Liver (tissue), 9 donors: ENCODE measurements around the gene DVL1. TPM values are rescaled to one million over a fixed set of nuclear protein-coding genes. Genes with fewer than 3 reads are reported as not detected.

Experiments
- DNase-seq: peaks from one replicate; pipeline ENCODE4 v3.0.0-alpha.2; 2017; ENCODE audit warnings: low spot score
- H3K27ac ChIP-seq, 2 donors: one replicate each; pipeline ENCODE4 v1.7.0; 2013; ENCODE audit warnings: inconsistent platforms in 2 of 2, low read length in 2 of 2, control low read depth in 1 of 2, low read depth in 1 of 2, mild to moderate bottlenecking in 1 of 2
- H3K27me3 ChIP-seq, 4 donors: one replicate each; pipeline versions ENCODE4 v1.6.1 to v1.7.0; 2013; ENCODE audit warnings: low read length in 3 of 4, inconsistent platforms in 1 of 4, mild to moderate bottlenecking in 1 of 4, moderate library complexity in 1 of 4; ENCODE audit not compliant: control insufficient read depth in 4 of 4, insufficient read depth in 4 of 4
- H3K36me3 ChIP-seq, 4 donors: one replicate each; pipeline versions ENCODE4 v1.6.1 to v1.7.0; 2013; ENCODE audit warnings: low read length in 3 of 4, mild to moderate bottlenecking in 3 of 4, low read depth in 1 of 4, moderate library complexity in 1 of 4; ENCODE audit not compliant: control insufficient read depth in 4 of 4, insufficient read depth in 3 of 4
- H3K4me1 ChIP-seq, 4 donors: one replicate each; pipeline versions ENCODE4 v1.6.1 to v1.7.0; 2013; ENCODE audit warnings: low read length in 3 of 4, mild to moderate bottlenecking in 3 of 4, moderate library complexity in 1 of 4; ENCODE audit not compliant: control insufficient read depth in 4 of 4, insufficient read depth in 4 of 4
- H3K4me3 ChIP-seq, 3 donors: one replicate each; pipeline versions ENCODE4 v1.6.1 to v1.7.0; 2013; ENCODE audit warnings: low read length in 3 of 3, control low read depth in 1 of 3, low read depth in 1 of 3, mild to moderate bottlenecking in 1 of 3
- H3K9ac ChIP-seq, 2 donors: one replicate each; pipeline ENCODE4 v1.7.0; 2013; ENCODE audit warnings: low read length in 2 of 2, mild to moderate bottlenecking in 2 of 2, moderate library complexity in 2 of 2, control low read depth in 1 of 2, low read depth in 1 of 2
- H3K9me3 ChIP-seq, 4 donors: one replicate each; pipeline versions ENCODE4 v1.6.1 to v1.7.0; 2013; ENCODE audit warnings: low read length in 3 of 4; ENCODE audit not compliant: control insufficient read depth in 4 of 4
- EGR1 ChIP-seq, 2 donors: IDR thresholded peaks; 2 replicates each; pipeline ENCODE4 v1.6.1; 2016 to 2018; ENCODE audit warnings: antibody characterized with exemption in 2 of 2, low read depth in 2 of 2
- FOXA2 ChIP-seq: IDR thresholded peaks from 2 replicates; pipeline ENCODE4 v1.6.1; 2016; ENCODE audit warnings: antibody characterized with exemption
- GABPA ChIP-seq, 2 donors: IDR thresholded peaks in 1 of 2; conservative IDR thresholded peaks in 1 of 2; 2 replicates each; pipeline ENCODE4 v1.6.1; 2016; ENCODE audit warnings: antibody characterized with exemption in 2 of 2, mild to moderate bottlenecking in 1 of 2, moderate library complexity in 1 of 2
- HNF4G ChIP-seq: IDR thresholded peaks from 2 replicates; pipeline ENCODE4 v1.6.1; 2016; ENCODE audit warnings: antibody characterized with exemption
- JUND ChIP-seq, 2 donors: IDR thresholded peaks; 2 replicates each; pipeline ENCODE4 v1.6.1; 2016; ENCODE audit warnings: antibody characterized with exemption in 2 of 2
- RXRA ChIP-seq, 2 donors: IDR thresholded peaks; 2 replicates each; pipeline ENCODE4 v1.6.1; 2017 to 2018; ENCODE audit warnings: antibody characterized with exemption in 2 of 2, mild to moderate bottlenecking in 1 of 2
- SP1 ChIP-seq: IDR thresholded peaks from 2 replicates; pipeline ENCODE4 v1.6.1; 2018; ENCODE audit warnings: antibody characterized with exemption, mild to moderate bottlenecking
- TAF1 ChIP-seq: conservative IDR thresholded peaks from 2 replicates; pipeline ENCODE4 v1.6.1; 2016; ENCODE audit warnings: antibody characterized with exemption, mild to moderate bottlenecking
- WGBS: extraction: QIAGEN DNeasy Blood & Tissue Kit; methylation state at CpG from one replicate; pipeline ENCODE4 v1.1.7; 2013; 5-methylcytosine and 5-hydroxymethylcytosine counted together
- polyA plus RNA-seq, 2 donors: library from polyadenylated mRNA; stranded (reverse) in 1 of 2; unstranded in 1 of 2; fragments of 200-250 nt in 1 of 2; fragments of >200 nt in 1 of 2; fragmentation: Nextera tagmentation in 1 of 2; extraction: Ambion mirVana in 1 of 2; gene quantifications; one replicate each; pipeline versions ENCODE4 v1.2.1 to v1.2.3, GENCODE V29; 2013 to 2015
- total RNA-seq, 2 donors: library from RNA; depleted of rRNA; stranded (reverse); fragments of >200 nt; gene quantifications; one replicate each; pipeline ENCODE4 v1.2.3, GENCODE V29; 2014
- TF ChIP-seq, protein P1 (sequence below): fragments of 150-350 bp; IDR thresholded peaks from 2 replicates; pipeline ENCODE4 v1.5.1; 2017; ENCODE audit warnings: improper control_type of control experiment, low read depth, low read length; ENCODE audit not compliant: missing input control
- TF ChIP-seq, protein P2 (sequence below): IDR thresholded peaks from 2 replicates; pipeline ENCODE4 v1.6.1; 2016; ENCODE audit warnings: antibody characterized with exemption
- TF ChIP-seq, protein P3 (sequence below): IDR thresholded peaks from 2 replicates; pipeline ENCODE4 v1.6.1; 2016; ENCODE audit warnings: antibody characterized with exemption
- TF ChIP-seq, protein P4 (sequence below): IDR thresholded peaks from 2 replicates; pipeline ENCODE4 v1.6.1; 2016; ENCODE audit warnings: antibody characterized with exemption
- donor health status: healthy.
- donor health status: healthy.
- donor health status: healthy.
- donor health status: healthy.
- donor health status: healthy.

Gene DVL1
- total and polyA plus RNA-seq, 4 donors = 5.7 to 41.2 (median 24.8) TPM

DNA sequence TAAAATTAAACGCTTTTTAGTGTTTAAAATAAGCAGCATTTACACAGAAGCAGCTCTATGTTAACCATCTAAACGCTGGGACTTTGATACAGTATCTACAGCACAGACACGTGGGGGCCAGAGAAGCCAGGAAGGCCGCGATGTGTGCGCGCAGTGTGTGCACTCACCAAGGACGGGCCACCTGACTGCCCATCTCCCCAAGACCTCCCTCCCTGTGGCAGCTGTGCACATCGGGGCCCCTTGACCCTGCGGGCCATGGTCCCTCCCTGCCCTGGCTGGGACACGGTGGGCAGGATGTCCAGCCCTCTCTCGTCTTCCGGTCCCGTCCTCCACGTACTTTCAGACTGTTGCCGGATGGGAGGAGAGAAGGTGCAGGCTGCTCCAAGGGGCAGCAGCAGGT lies 13.9 kb downstream of the DVL1 start:
- Histone ChIP-seq H3K27me3 (no peaks in the 10 kb centered on the region), H3K9me3 (no peaks in the 10 kb centered on the region), H3K36me3 (peaks cover 0 to 22% (median 9%) of the 10 kb centered on the region in 4 donors), H3K4me3 (no peak overlapping the region), H3K27ac (no peak overlapping the region), H3K4me1 (peaks cover 6 to 21% (median 14%) of the 10 kb centered on the region in 4 donors), H3K9ac (no peak overlapping the region)
- 84% methylated on average over 16 of the region's 16 CpGs for WGBS
- TF ChIP-seq, protein P1, sequence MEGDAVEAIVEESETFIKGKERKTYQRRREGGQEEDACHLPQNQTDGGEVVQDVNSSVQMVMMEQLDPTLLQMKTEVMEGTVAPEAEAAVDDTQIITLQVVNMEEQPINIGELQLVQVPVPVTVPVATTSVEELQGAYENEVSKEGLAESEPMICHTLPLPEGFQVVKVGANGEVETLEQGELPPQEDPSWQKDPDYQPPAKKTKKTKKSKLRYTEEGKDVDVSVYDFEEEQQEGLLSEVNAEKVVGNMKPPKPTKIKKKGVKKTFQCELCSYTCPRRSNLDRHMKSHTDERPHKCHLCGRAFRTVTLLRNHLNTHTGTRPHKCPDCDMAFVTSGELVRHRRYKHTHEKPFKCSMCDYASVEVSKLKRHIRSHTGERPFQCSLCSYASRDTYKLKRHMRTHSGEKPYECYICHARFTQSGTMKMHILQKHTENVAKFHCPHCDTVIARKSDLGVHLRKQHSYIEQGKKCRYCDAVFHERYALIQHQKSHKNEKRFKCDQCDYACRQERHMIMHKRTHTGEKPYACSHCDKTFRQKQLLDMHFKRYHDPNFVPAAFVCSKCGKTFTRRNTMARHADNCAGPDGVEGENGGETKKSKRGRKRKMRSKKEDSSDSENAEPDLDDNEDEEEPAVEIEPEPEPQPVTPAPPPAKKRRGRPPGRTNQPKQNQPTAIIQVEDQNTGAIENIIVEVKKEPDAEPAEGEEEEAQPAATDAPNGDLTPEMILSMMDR = no peak
- no peak for TF ChIP-seq GABPA (IDR thresholded peaks at IDR 0.05 in 1 of 2, conservative IDR thresholded peaks at IDR 0.05 in 1 of 2)
- no peak for DNase-seq

DNA sequence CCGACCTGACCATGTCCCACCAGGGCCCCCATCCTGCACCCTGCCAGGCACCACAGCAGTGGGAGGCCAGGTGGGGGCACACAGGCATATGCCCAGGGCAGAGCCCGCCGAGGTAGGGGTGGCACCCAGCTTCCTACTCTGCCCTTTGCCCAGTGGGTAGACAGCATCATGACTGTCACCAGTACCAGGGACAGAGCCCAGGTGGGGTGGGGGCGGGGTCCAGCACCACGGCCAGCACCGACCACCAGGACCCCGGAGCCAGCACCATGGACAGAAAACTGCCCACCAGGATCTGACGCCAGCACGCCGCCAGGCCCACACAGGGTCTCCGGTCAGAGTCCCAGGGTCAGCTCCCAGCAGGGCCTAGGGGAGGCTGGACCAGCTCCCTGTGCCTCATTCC lies 14.4 kb downstream of the DVL1 start:
- peaks cover 0 to 22% (median 7%) of the 10 kb centered on the region in 4 donors for H3K36me3 ChIP-seq
- DNase-seq = no peak
- H3K4me1 ChIP-seq = peaks cover 6 to 22% (median 15%) of the 10 kb centered on the region in 4 donors
- no peaks in the 10 kb centered on the region for H3K9me3 ChIP-seq
- TF ChIP-seq, protein P1 = no peak
- TF ChIP-seq, protein P2, sequence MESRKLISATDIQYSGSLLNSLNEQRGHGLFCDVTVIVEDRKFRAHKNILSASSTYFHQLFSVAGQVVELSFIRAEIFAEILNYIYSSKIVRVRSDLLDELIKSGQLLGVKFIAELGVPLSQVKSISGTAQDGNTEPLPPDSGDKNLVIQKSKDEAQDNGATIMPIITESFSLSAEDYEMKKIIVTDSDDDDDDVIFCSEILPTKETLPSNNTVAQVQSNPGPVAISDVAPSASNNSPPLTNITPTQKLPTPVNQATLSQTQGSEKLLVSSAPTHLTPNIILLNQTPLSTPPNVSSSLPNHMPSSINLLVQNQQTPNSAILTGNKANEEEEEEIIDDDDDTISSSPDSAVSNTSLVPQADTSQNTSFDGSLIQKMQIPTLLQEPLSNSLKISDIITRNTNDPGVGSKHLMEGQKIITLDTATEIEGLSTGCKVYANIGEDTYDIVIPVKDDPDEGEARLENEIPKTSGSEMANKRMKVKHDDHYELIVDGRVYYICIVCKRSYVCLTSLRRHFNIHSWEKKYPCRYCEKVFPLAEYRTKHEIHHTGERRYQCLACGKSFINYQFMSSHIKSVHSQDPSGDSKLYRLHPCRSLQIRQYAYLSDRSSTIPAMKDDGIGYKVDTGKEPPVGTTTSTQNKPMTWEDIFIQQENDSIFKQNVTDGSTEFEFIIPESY = no peak
- TF ChIP-seq EGR1 (IDR thresholded peaks at IDR 0.05; ENCODE audit: low read depth in 2 of 2) (no peak), SP1 (no peak), FOXA2 (no peak), GABPA (IDR thresholded peaks at IDR 0.05 in 1 of 2, conservative IDR thresholded peaks at IDR 0.05 in 1 of 2) (no peak), RXRA (IDR thresholded peaks at IDR 0.05) (no peak), HNF4G (no peak), JUND (IDR thresholded peaks at IDR 0.05) (no peak), TAF1 (no peak)
- TF ChIP-seq, protein P3, sequence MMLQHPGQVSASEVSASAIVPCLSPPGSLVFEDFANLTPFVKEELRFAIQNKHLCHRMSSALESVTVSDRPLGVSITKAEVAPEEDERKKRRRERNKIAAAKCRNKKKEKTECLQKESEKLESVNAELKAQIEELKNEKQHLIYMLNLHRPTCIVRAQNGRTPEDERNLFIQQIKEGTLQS = no peak
- TF ChIP-seq, protein P4, sequence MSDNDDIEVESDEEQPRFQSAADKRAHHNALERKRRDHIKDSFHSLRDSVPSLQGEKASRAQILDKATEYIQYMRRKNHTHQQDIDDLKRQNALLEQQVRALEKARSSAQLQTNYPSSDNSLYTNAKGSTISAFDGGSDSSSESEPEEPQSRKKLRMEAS = no peak
- H3K4me3 ChIP-seq = no peak overlapping the region
- H3K27me3 ChIP-seq = no peaks in the 10 kb centered on the region
- H3K9ac ChIP-seq = no peak overlapping the region
- 77% methylated on average over 11 of the region's 11 CpGs for WGBS
- H3K27ac ChIP-seq = no peak overlapping the region
